GM19043 (cell line): Measurements from ENCODE around the gene TNP1.

Experiments used
- ATAC-seq: cut with Tn5 transposase; IDR thresholded peaks from one replicate; pipeline ENCODE4 v1.9.1; 2021; ENCODE audit warnings: low read depth; ENCODE audit not compliant: unreplicated experiment

Gene TNP1

GRCh38 chr2:216877085-216877484 is 17.2 kb upstream of the TNP1 start:
- no peak for ATAC-seq

- no peak for ATAC-seq
Measured at GRCh38 chr2:216875862-216876261, 16.0 kb upstream of the TNP1 start.

GRCh38 chr2:216873573-216873972 is 13.7 kb upstream of the TNP1 start:
- no peak for ATAC-seq

GRCh38 chr2:216872624-216873023 is 12.8 kb upstream of the TNP1 start:
- ATAC-seq = no peak

GRCh38 chr2:216872040-216872439 is 12.2 kb upstream of the TNP1 start:
- ATAC-seq = no peak

GRCh38 chr2:216871333-216871934 is 11.6 kb upstream of the TNP1 start:
- ATAC-seq = no peak

GRCh38 chr2:216870508-216871332 is 10.9 kb upstream of the TNP1 start:
- ATAC-seq = no peak

GRCh38 chr2:216866515-216867095 is 6.7 kb upstream of the TNP1 start:
- no peak for ATAC-seq

- ATAC-seq = no peak
Measured at GRCh38 chr2:216865658-216866057, 5.8 kb upstream of the TNP1 start.

- no peak for ATAC-seq
Measured at GRCh38 chr2:216863946-216864345, 4.1 kb upstream of the TNP1 start.

GRCh38 chr2:216862628-216863398 is 2.9 kb upstream of the TNP1 start:
- ATAC-seq = no peak

GRCh38 chr2:216860426-216861137 is 718 bp upstream of the TNP1 start:
- ATAC-seq = no peak

GRCh38 chr2:216858312-216858711 is 1.6 kb downstream of the TNP1 start:
- no peak for ATAC-seq

GRCh38 chr2:216857131-216857550 is 2.7 kb downstream of the TNP1 start:
- no peak for ATAC-seq

GRCh38 chr2:216856406-216857065 is 3.3 kb downstream of the TNP1 start:
- ATAC-seq = no peak

- ATAC-seq = no peak
Measured at GRCh38 chr2:216855605-216856004, 4.3 kb downstream of the TNP1 start.

- ATAC-seq = no peak
Measured at GRCh38 chr2:216855079-216855478, 4.8 kb downstream of the TNP1 start.

GRCh38 chr2:216851486-216852090 is 8.3 kb downstream of the TNP1 start:
- ATAC-seq = no peak

- ATAC-seq = no peak
Measured at GRCh38 chr2:216850665-216851322, 9.1 kb downstream of the TNP1 start.
